ENCODE measurements around the gene BAHCC1.
A peak's percentile ranks its signal among the peaks of the same experiment; 100 is the strongest.

Gene BAHCC1

GRCh38 chr17:81387100-81388090 is 7.9 kb upstream of the BAHCC1 start:
- DNase-seq: no peak

DNA sequence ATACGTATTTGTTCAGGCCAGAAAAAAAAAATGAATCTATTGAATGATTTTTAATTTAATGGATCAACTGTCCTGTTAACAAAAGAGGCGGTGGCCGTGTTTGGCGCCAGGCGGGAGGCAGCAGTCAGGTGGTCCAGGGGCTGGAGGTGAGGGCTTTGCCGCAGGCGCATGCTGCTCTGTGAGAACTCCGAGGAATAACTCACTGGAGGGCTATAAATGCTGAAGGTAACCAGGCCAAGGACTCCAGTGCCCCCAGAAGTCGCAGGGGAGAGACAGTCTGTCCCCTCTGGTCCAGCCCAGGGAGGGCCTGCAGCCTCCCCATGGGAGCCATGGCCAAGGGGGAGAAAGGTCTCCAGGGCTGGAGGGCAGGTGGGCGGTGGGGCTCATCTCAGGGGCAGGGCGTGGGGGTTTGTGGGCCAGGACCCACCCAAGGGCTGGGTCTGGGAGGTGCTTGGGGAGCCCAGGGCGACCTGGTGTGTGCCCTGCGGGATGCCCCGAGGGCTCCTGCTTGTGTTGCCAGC is 7.1 kb upstream of the BAHCC1 start:
- no peak for DNase-seq

- DNase-seq: peak; percentile 37
Measured at GRCh38 chr17:81388612-81389367, 6.5 kb upstream of the BAHCC1 start.

- DNase-seq: no peak
Measured at GRCh38 chr17:81389585-81389984, 5.7 kb upstream of the BAHCC1 start.

GRCh38 chr17:81390029-81390872 is 5.0 kb upstream of the BAHCC1 start:
- DNase-seq: no peak

GRCh38 chr17:81390873-81391255 is 4.4 kb upstream of the BAHCC1 start:
- DNase-seq: no peak

GRCh38 chr17:81391293-81391935 is 3.8 kb upstream of the BAHCC1 start:
- no peak for DNase-seq

DNA sequence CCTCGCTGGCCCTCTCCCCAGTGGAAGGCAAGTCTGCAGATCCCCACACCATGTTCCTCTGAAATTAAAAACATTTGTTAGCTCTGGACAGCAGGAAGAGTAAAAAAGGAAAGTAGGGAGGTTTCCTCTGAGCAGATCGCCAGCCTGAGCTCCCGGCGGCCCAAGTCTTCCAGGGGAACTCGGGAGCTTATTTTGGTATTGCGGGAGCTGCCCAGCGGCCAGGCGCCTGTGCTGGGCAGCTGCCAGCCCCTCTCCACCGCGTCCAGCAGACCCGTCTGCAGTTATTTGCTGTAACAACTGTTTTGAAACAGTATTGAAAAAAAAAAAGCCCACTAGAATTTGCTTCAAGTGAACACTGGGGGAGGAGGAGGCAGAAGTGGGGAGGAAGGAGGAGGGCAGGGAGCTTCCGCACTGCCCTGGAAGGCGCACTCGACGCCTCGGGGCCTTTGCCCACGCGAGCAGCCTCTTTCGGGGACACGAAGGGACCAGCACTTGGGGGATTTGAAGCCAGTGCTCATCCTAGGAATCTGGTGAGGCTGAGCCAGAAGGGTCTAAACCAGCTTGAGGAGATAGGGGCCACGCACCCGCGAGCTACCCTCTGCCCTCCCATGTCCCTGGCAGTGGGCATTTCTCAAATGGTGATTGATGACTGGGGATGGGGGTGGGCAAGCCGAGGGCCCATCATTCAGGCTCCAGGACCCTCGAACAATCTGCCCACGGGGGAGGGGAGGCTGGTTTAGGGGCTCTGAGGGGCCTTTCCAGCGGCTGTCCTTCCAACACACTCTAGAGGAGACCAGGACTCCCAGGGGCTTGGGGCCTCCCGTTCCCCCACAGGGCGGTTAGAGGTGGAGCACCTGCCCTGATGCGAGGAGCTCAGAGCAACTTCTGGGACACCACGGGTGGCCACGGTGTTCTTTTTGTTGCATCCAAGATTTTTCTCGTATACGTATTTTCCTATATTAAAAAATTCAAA is 3.0 kb upstream of the BAHCC1 start:
- DNase-seq: no peak

DNA sequence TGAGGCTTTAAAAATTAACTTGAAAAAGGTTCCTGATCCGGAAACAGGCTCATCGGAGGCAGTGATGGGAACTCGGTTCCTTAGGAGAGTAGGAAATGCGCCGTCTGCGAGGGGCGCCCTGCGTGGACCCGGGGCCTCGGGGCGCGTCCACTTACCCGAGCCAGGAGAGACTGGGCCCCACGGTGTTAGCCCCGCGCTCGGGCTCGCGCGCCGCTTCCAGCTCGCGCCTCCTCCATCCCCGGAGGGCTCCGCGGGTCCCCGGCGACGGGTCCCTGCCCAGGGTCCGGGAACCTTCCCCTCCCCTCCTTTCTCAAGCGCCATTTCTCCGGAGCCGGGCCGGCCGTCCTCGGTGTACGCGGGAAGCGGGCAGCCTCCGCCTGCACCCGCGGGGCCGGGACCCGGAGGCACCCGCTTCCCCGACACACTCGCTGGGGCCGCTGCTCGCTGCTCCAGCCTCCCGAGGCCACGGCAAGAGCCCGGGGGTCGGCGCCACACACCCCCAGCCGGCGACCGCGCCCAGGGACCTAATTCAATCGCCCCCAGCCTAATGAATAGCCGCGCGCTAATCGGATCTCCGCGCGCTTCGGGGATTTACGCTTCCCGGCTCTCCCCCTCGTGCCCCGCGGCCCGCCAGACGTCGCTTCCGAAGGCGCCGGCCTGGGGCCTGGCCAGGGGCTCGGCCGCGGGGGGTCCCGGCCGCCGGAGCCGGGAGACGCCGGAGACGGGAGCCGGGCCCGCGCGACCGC is 2.2 kb upstream of the BAHCC1 start:
- DNase-seq: peak; percentile 94

DNA sequence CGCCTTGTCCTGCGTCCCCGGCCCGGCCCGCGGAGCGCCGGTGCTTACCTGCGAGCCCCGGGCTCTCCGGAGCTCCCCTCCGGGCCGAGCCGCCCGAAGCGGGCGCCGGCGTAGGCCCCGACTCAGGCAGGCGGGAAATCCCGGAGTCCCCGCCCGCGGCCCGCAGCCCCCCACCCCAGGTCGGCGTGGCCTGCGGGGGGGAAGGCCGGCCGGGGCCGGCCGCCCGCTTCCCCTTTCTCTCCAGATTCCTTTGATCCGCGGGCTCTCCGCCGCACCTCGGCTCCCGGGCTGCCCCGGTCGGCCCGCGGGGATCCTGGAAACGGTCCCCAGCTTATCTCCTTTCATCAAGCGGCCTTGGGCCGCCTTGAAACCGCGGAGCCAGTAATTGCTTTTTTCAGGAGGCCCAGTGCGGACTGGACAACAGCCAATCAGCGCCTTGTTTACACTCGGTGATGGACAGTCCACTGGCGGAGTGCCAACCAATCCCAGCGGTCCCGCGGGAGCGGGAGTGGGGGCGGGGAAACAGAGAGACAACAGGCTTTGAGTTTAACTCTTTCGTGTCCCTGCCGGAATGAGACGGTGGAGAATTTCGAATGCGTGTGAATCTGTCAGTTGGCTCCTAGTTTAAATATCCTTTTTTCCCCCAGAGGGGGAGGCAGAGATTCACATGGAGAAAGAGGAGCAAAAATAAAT is 1.4 kb upstream of the BAHCC1 start:
- peak; percentile 100 for DNase-seq

DNA sequence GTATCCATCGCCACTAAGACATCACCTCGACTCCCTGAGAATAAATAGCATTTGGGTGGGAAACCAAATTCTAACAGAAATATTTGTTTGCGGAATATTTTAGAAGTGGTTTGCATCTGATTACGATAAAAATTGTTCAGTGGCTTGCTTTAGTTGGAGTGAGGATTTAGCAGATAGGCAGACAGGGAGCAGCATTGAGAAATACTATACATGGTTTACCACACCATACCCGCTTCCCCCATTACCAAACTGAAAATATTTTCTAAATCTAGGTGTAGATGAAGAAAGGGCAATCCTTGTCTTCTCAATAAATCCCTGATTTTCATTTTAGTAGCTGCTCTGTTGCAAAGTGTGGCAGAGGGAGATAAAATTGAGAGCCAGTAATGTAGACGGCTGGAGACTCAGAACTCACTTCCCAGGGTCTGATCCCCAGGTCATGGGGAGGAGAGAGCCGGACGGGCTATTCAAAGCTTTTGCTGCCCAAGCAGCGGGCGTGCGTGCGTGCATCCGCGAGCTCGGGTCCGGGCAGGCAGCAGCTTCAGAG is 808 bp upstream of the BAHCC1 start:
- DNase-seq: peak; percentile 56

GRCh38 chr17:81395600-81396277 is 482 bp downstream of the BAHCC1 start:
- no peak for DNase-seq

GRCh38 chr17:81396278-81396721 is 1.0 kb downstream of the BAHCC1 start:
- peak; percentile 49 for DNase-seq

DNA sequence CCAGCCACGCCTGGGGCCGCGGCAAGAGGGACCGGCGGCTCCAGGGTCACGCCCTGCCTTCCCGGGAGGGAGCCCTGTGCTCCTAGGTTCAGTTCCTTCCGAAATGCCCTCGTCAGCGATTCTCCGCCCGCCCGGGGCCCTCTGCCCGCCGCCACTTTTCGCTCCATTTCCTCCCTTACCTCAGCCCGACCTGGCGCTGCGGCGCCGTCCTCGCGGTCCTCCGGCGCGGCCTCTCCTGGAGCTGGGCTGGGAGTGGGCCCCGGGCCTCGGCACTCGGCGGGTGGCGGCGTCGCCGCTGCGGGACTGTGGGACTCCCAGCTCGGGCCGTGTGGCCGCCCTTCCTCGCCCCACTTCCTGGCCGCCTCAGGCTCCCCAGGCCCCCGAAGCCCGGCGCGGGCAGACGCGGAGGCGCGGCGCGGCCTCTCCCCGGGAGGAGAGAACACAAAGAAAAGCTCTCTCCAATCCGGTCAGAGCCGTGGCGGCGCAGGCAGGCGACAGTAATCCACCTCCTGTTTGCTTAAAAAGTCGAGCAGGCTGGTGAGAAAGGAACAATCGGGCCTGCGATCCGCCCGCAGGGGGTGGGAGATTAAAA is 1.6 kb downstream of the BAHCC1 start:
- DNase-seq: peak; percentile 82

- peak; percentile 57 for DNase-seq
Measured at GRCh38 chr17:81397314-81398175, 2.3 kb downstream of the BAHCC1 start.

GRCh38 chr17:81398176-81398831 is 3.0 kb downstream of the BAHCC1 start:
- no peak for DNase-seq
